Ovary (tissue), 9 donors: ENCODE data around the gene ACYP2. TPM values are rescaled to one million over a fixed set of nuclear protein-coding genes. Genes with fewer than 3 reads are reported as not detected.
"Not testable (repeated sequence)": the region's sequence is repeated elsewhere in the genome, so short reads cannot be mapped to it uniquely, and the experiment has no call there.

Experiments used
- DNase-seq, 5 donors: peaks; one replicate each; pipeline ENCODE4 v3.0.0-alpha.2; 2019 to 2020
- H3K27ac ChIP-seq, 2 donors: fragments of 200-600 bp; one replicate each; pipeline versions ENCODE4 v1.5.1 to v1.8.0; 2019 to 2022
- H3K27me3 ChIP-seq: fragments of 200-600 bp; one replicate; pipeline ENCODE4 v1.8.0; 2022
- H3K36me3 ChIP-seq: fragments of 200-600 bp; sonication (generic); one replicate; pipeline ENCODE4 v1.5.1; 2019
- H3K4me1 ChIP-seq: one replicate; pipeline ENCODE4 v1.8.1; 2013; ENCODE audit warnings: mild to moderate bottlenecking, moderate library complexity; ENCODE audit not compliant: insufficient read depth
- H3K4me3 ChIP-seq: fragments of 200-600 bp; sonication (generic); one replicate; pipeline ENCODE4 v1.5.1; 2017
- H3K9me3 ChIP-seq, 2 donors: fragments of 200-600 bp in 1 of 2; sonication (generic) in 1 of 2; one replicate each; pipeline versions ENCODE4 v1.5.1 to v1.8.1; 2013 to 2019; ENCODE audit warnings: mild to moderate bottlenecking in 1 of 2, moderate library complexity in 1 of 2
- EP300 ChIP-seq: sonication (generic); formaldehyde crosslinking; IDR thresholded peaks from one replicate; pipeline ENCODE4 v1.6.1; 2017; ENCODE audit warnings: antibody characterized with exemption
- POLR2A ChIP-seq: fragments of 450-650 bp; IDR thresholded peaks from one replicate; pipeline ENCODE4 v1.6.1; 2017; ENCODE audit warnings: antibody characterized with exemption, mild to moderate bottlenecking, moderate library complexity
- WGBS, 3 donors: extraction: QIAGEN DNeasy Blood & Tissue Kit in 1 of 3; methylation state at CpG; one replicate each; pipeline versions ENCODE4 v1.1.5 to v1.1.7; 2013 to 2017; 5-methylcytosine and 5-hydroxymethylcytosine counted together
- intact Hi-C, 4 donors: fragments of 100-400 bp; cut with DNase I; formaldehyde crosslinking; loops; one replicate each; pipeline versions ENCODE4 v1.11.0 to v1.15.1; 2022 to 2023
- polyA plus RNA-seq, 2 donors: library from polyadenylated mRNA; stranded (reverse); fragments of 200-250 nt in 1 of 2; fragments of 350-450 nt in 1 of 2; fragmentation: Illumina TruSeq in 1 of 2; extraction: RNeasy Lipid Tissue Mini Kit (QIAGEN cat#74804) in 1 of 2; gene quantifications; one replicate each; pipeline ENCODE4 v1.2.3, GENCODE V29; 2013 to 2014
- total RNA-seq, 7 donors: library from RNA; depleted of rRNA in 2 of 7; stranded (reverse); fragments of >200 nt in 2 of 7; fragmentation: NEBNext Ultra II Directional in 3 of 7; extraction: Animal tissue kit (Norgen Biotek cat#: 25700) in 3 of 7; gene quantifications; one replicate each; pipeline versions ENCODE4 v1.1.0 to v1.2.4, GENCODE V29; 2016 to 2023
- TF ChIP-seq, protein P1 (sequence below), 3 donors: fragments of 450-650 bp in 2 of 3; fragments of 200-600 bp in 1 of 3; IDR thresholded peaks; one replicate each; pipeline versions ENCODE4 v1.5.1 to v1.8.0; 2016 to 2022; ENCODE audit warnings: antibody characterized with exemption in 3 of 3, mild to moderate bottlenecking in 1 of 3
- donor health status: DM: no; HTN: no; CAD: no; lungs with moderate emphysema.
- donor health status: DM: no; HTN: no; CAD: no.
- donor health status: Bipolar disorder and iron deficiency.
- donor health status: DM: yes; HTN: yes; CAD: no.
- donor health status: DM: no; HTN: no; CAD: no.
- donor health status: DM: yes; HTN: yes; CAD: no.

Gene ACYP2
- total and polyA plus RNA-seq, 9 donors = 10.4 to 27.1 (median 13.9) TPM

DNA sequence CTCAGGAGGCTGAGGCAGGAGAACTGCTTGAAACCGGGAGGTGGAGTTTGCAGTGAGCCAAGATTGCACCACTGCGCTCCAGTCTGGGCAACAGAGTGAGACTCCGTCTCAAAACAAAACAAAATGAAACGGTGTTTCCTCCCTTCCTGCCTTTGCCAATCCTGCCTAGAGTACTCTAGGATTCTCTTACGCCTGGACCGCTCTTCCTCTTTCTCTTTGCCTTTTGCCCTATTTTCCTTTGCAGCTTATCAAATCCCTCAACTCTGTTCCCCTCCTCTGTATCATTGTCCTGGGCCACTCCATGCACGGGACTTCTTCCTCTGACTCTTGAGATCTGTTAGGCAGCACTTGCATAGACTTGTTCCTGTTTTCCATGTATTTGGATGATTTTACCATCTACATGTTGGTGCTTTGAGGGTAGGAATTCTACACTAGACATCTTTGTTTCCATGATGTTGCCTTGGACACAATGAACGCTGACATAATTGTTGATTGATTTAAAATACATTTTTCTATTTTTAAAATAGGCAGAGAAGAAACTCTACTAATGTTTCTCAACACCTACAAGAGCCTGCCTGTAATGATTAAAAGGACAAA lies 24.8 kb upstream of the ACYP2 start:
- H3K27ac ChIP-seq = no peak overlapping the region
- intact Hi-C loops = no loop called here
- 83 to 84% (median 84%) methylated on average over 8 of the region's 8 CpGs for WGBS, 3 donors
- DNase-seq = no peak
- TF ChIP-seq POLR2A (no peak), EP300 (no peak)
- TF ChIP-seq, protein P1, sequence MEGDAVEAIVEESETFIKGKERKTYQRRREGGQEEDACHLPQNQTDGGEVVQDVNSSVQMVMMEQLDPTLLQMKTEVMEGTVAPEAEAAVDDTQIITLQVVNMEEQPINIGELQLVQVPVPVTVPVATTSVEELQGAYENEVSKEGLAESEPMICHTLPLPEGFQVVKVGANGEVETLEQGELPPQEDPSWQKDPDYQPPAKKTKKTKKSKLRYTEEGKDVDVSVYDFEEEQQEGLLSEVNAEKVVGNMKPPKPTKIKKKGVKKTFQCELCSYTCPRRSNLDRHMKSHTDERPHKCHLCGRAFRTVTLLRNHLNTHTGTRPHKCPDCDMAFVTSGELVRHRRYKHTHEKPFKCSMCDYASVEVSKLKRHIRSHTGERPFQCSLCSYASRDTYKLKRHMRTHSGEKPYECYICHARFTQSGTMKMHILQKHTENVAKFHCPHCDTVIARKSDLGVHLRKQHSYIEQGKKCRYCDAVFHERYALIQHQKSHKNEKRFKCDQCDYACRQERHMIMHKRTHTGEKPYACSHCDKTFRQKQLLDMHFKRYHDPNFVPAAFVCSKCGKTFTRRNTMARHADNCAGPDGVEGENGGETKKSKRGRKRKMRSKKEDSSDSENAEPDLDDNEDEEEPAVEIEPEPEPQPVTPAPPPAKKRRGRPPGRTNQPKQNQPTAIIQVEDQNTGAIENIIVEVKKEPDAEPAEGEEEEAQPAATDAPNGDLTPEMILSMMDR (IDR thresholded peaks at IDR 0.05) = no peak
- H3K4me3 ChIP-seq = no peak overlapping the region
- no peaks in the 10 kb centered on the region for H3K36me3 ChIP-seq
- no peaks in the 10 kb centered on the region for H3K27me3 ChIP-seq
- no peaks in the 10 kb centered on the region for H3K9me3 ChIP-seq
- H3K4me1 ChIP-seq = no peaks in the 10 kb centered on the region

DNA sequence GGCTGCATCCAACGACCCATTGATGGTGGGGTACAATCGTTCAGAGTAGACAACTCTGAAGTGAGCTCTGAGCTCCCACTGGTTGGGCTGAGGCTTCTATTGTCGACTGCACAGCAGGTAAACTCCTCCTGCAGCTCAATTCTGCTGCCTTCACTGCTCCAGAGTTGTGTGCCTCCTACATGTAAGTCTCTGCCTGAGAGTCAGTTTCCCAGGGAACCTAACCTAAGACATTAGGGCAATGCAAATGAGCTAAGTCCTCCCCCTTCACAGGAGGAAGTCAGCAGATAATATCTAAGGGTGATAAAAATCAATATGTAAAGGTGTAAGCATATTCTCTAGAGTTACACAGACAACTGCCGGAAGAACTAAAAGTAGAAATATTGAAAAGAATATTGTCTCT lies 22.5 kb upstream of the ACYP2 start:
- no peak overlapping the region for H3K4me3 ChIP-seq
- no peak for DNase-seq
- no peaks in the 10 kb centered on the region for H3K36me3 ChIP-seq
- WGBS, 3 donors = 67 to 83% (median 77%) methylated on average over 4 of the region's 4 CpGs
- TF ChIP-seq POLR2A = no peak
- TF ChIP-seq EP300 = no peak
- TF ChIP-seq, protein P1 (IDR thresholded peaks at IDR 0.05) = no peak
- no peaks in the 10 kb centered on the region for H3K4me1 ChIP-seq
- no peaks in the 10 kb centered on the region for H3K27me3 ChIP-seq
- H3K9me3 ChIP-seq = no peaks in the 10 kb centered on the region
- no peak overlapping the region for H3K27ac ChIP-seq
- intact Hi-C loops = no loop called here

DNA sequence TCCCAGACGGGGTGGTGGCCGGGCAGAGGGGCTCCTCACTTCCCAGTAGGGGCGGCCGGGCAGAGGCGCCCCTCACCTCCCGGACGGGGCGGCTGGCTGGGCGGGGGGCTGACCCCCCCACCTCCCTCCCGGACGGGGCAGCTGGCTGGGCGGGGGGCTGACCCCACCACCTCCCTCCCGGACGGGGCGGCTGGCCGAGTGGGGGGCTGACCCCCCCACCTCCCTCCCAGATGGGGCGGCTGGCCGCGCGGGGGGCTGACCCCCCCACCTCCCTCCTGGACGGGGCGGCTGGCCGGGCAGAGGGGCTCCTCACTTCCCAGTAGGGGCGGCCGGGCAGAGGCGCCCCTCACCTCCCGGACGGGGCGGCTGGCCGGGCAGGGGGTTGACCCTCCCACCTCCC lies 20.0 kb upstream of the ACYP2 start:
- DNase-seq, H3K9me3 ChIP-seq, H3K36me3 ChIP-seq, H3K27ac ChIP-seq, H3K4me1 ChIP-seq, H3K27me3 ChIP-seq, intact Hi-C loops, H3K4me3 ChIP-seq: not testable (repeated sequence)
- WGBS, 3 donors = 91 to 95% (median 93%) methylated on average over 11 to 30 of the region's 30 CpGs

DNA sequence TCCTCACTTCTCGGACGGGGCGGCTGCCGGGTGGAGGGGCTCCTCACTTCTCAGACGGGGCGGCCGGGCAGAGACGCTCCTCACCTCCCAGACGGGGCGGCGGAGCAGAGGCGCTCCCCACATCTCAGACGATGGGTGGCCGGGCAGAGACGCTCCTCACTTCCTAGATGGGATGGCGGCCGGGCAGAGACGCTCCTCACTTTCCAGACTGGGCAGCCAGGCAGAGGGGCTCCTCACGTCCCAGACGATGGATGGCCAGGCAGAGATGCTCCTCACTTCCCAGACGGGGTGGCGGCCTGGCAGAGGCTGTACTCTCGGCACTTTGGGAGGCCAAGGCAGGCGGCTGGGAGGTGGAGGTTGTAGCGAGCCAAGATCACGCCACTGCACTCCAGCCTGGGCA lies 19.3 kb upstream of the ACYP2 start:
- H3K27me3 ChIP-seq, H3K4me3 ChIP-seq, intact Hi-C loops, H3K9me3 ChIP-seq, H3K4me1 ChIP-seq, DNase-seq, H3K27ac ChIP-seq, H3K36me3 ChIP-seq: not testable (repeated sequence)
- 96 to 97% methylated on average over 12 to 22 of the region's 26 CpGs; no CpG with 5 or more reads in 1 of the 3 donors for WGBS, 3 donors

DNA sequence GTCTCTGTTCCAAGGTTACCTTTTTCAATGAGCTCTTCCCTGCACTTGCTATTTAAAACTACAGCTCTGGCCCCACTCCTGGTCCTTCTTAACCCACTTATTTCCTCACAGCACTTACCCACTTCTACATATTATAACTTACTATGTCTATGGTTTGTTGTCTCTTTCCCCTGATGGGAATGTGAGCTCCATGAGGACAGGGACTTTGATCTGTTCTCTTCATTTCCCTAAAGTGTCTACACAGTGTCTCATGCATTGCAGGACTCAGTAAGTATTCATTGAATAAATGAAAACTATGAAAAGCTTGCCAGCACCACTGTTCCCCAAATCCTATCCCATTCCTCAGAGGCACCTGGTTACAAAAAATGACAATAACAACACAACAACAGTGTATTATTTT lies 18.3 kb upstream of the ACYP2 start:
- intact Hi-C loops = no loop called here
- no peak overlapping the region for H3K27ac ChIP-seq

More for the DNA sequence above, 18.3 kb upstream of the ACYP2 start:
- H3K9me3 ChIP-seq = no peaks in the 10 kb centered on the region
- no peak overlapping the region for H3K4me3 ChIP-seq
- H3K36me3 ChIP-seq = no peaks in the 10 kb centered on the region
- no peaks in the 10 kb centered on the region for H3K27me3 ChIP-seq
- no peak for DNase-seq
- H3K4me1 ChIP-seq = no peaks in the 10 kb centered on the region
- no peak for TF ChIP-seq POLR2A
- TF ChIP-seq, protein P1 (IDR thresholded peaks at IDR 0.05) = no peak
- TF ChIP-seq EP300 = no peak
